Measurements from ENCODE around the gene STOX1. TPM values are rescaled to one million over a fixed set of nuclear protein-coding genes. Genes with fewer than 3 reads are reported as not detected.
"Not testable (repeated sequence)": the region's sequence is repeated elsewhere in the genome, so short reads cannot be mapped to it uniquely, and the experiment has no call there.

Gene STOX1
- total RNA-seq, 3 donors from 2014 or later: 8.8 to 17.3 (median 9.8) TPM

- H3K4me1 ChIP-seq: no peaks in the 10 kb centered on the region
- no peak for TF ChIP-seq POLR2AphosphoS5 (IDR thresholded peaks at IDR 0.05)
- TF ChIP-seq, protein P1, sequence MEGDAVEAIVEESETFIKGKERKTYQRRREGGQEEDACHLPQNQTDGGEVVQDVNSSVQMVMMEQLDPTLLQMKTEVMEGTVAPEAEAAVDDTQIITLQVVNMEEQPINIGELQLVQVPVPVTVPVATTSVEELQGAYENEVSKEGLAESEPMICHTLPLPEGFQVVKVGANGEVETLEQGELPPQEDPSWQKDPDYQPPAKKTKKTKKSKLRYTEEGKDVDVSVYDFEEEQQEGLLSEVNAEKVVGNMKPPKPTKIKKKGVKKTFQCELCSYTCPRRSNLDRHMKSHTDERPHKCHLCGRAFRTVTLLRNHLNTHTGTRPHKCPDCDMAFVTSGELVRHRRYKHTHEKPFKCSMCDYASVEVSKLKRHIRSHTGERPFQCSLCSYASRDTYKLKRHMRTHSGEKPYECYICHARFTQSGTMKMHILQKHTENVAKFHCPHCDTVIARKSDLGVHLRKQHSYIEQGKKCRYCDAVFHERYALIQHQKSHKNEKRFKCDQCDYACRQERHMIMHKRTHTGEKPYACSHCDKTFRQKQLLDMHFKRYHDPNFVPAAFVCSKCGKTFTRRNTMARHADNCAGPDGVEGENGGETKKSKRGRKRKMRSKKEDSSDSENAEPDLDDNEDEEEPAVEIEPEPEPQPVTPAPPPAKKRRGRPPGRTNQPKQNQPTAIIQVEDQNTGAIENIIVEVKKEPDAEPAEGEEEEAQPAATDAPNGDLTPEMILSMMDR (IDR thresholded peaks at IDR 0.05): no peak
- no peak for TF ChIP-seq POLR2A (IDR thresholded peaks at IDR 0.05)
- no peak for DNase-seq (ENCODE audit: low spot score in 2 of 2)
- no peaks in the 10 kb centered on the region for H3K36me3 ChIP-seq
- no peak overlapping the region for H3K4me3 ChIP-seq
- H3K9me3 ChIP-seq: no peaks in the 10 kb centered on the region
- H3K27ac ChIP-seq: no peak overlapping the region
- intact Hi-C loops (cut with DNase I; ENCODE audit: low total_unique reads): no loop called here
- H3K27me3 ChIP-seq: no peaks in the 10 kb centered on the region
Measured at GRCh38 chr10:68792115-68792514, 35.2 kb upstream of the STOX1 start.

DNA sequence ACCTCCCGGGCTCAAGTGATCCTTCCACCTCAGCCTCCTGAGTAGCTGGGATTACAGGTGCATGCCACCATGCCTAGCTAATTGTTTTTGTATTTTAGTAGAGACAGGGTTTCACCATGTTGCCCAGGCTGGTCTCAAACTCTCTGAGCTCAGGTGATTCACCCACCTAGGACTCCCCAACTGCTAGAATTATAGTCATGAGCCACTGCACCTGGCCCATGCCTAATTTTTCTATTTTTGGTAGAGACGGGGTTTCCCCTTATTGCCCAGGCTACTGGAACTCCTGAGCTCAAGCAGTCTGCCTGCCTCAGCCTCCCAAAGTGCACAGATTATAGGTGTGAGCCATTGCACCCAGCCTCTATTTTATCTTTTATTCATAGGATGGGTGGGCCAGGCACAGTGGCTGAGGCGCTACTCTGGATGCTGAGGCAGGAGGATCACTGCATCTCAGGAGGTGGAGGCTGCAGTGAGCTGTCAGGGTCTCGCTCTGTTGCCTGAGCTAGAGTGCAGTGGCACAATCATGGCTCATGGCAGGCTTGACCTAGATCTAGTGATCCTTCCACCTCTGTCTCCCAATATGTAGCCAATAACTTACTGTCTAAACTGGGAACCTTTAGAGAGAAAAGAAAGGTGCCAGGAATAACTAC lies 31.3 kb upstream of the STOX1 start:
- H3K4me1 ChIP-seq: no peaks in the 10 kb centered on the region
- H3K9me3 ChIP-seq: no peaks in the 10 kb centered on the region
- TF ChIP-seq POLR2A (IDR thresholded peaks at IDR 0.05) (no peak), POLR2AphosphoS5 (IDR thresholded peaks at IDR 0.05) (no peak)
- TF ChIP-seq, protein P1 (IDR thresholded peaks at IDR 0.05): no peak
- DNase-seq (ENCODE audit: low spot score in 2 of 2): no peak
- H3K4me3 ChIP-seq: no peak overlapping the region
- intact Hi-C loops (cut with DNase I; ENCODE audit: low total_unique reads): no loop called here
- H3K36me3 ChIP-seq: no peaks in the 10 kb centered on the region
- no peak overlapping the region for H3K27ac ChIP-seq
- H3K27me3 ChIP-seq: no peaks in the 10 kb centered on the region

GRCh38 chr10:68796605-68797004 lies 30.7 kb upstream of the STOX1 start:
- H3K27ac ChIP-seq: no peak overlapping the region
- no peak overlapping the region for H3K4me3 ChIP-seq
- H3K36me3 ChIP-seq: no peaks in the 10 kb centered on the region
- TF ChIP-seq, protein P1 (IDR thresholded peaks at IDR 0.05): no peak
- TF ChIP-seq POLR2AphosphoS5 (IDR thresholded peaks at IDR 0.05) (no peak), POLR2A (IDR thresholded peaks at IDR 0.05) (no peak)
- no peak for DNase-seq (ENCODE audit: low spot score in 2 of 2)
- H3K4me1 ChIP-seq: no peaks in the 10 kb centered on the region
- no peaks in the 10 kb centered on the region for H3K9me3 ChIP-seq
- intact Hi-C loops (cut with DNase I; ENCODE audit: low total_unique reads): no loop called here
- H3K27me3 ChIP-seq: no peaks in the 10 kb centered on the region

- DNase-seq (ENCODE audit: low spot score in 2 of 2): no peak
- TF ChIP-seq, protein P1 (IDR thresholded peaks at IDR 0.05): no peak
- TF ChIP-seq POLR2AphosphoS5 (IDR thresholded peaks at IDR 0.05) (no peak), POLR2A (IDR thresholded peaks at IDR 0.05) (no peak)
- H3K4me3 ChIP-seq: no peak overlapping the region
- H3K9me3 ChIP-seq: no peaks in the 10 kb centered on the region
- no peaks in the 10 kb centered on the region for H3K27me3 ChIP-seq
- H3K27ac ChIP-seq: no peak overlapping the region
- intact Hi-C loops (cut with DNase I; ENCODE audit: low total_unique reads): loop anchor here (5.0 kb wide), 1 partner anchor 587 kb away; no protein-coding TSS in a partner anchor
- no peaks in the 10 kb centered on the region for H3K4me1 ChIP-seq
- no peaks in the 10 kb centered on the region for H3K36me3 ChIP-seq
Measured at GRCh38 chr10:68800211-68800610, 27.1 kb upstream of the STOX1 start.

GRCh38 chr10:68804692-68805091 lies 22.6 kb upstream of the STOX1 start:
- intact Hi-C loops (cut with DNase I; ENCODE audit: low total_unique reads): loop anchor here (5.0 kb wide), 1 partner anchor 583 kb away; no protein-coding TSS in a partner anchor
- H3K9me3 ChIP-seq: no peaks in the 10 kb centered on the region
- H3K27me3 ChIP-seq: no peaks in the 10 kb centered on the region
- no peaks in the 10 kb centered on the region for H3K4me1 ChIP-seq
- DNase-seq (ENCODE audit: low spot score in 2 of 2): no peak
- no peak overlapping the region for H3K4me3 ChIP-seq
- H3K36me3 ChIP-seq: no peaks in the 10 kb centered on the region
- TF ChIP-seq POLR2A (IDR thresholded peaks at IDR 0.05) (no peak), POLR2AphosphoS5 (IDR thresholded peaks at IDR 0.05) (no peak)
- TF ChIP-seq, protein P1 (IDR thresholded peaks at IDR 0.05): no peak
- no peak overlapping the region for H3K27ac ChIP-seq

DNA sequence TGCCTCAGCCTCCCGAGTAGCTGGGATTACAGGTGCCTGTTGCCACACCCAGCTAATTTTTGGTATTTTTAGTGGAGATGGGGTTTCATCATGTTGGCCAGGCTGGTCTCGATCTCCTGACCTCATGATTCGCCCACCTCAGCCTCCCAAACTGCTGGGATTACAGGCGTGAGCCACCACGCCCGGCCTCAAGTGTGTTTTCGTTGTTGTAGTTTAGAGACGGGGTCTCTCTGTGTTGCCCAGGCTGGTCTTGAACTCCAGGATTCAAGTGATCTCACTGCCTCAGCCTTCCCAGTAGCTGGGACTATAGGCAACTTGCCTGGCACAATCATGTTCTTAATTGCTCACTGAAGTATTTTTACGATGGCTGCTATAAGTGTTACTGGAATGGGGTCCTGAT lies 16.5 kb upstream of the STOX1 start:
- intact Hi-C loops (cut with DNase I; ENCODE audit: low total_unique reads); H3K36me3 ChIP-seq; H3K4me1 ChIP-seq; DNase-seq (ENCODE audit: low spot score in 2 of 2); H3K27ac ChIP-seq; H3K4me3 ChIP-seq; H3K27me3 ChIP-seq; H3K9me3 ChIP-seq: not testable (repeated sequence)
